ENCODE measurements around the gene ADAMTS18.

Gene ADAMTS18

DNA sequence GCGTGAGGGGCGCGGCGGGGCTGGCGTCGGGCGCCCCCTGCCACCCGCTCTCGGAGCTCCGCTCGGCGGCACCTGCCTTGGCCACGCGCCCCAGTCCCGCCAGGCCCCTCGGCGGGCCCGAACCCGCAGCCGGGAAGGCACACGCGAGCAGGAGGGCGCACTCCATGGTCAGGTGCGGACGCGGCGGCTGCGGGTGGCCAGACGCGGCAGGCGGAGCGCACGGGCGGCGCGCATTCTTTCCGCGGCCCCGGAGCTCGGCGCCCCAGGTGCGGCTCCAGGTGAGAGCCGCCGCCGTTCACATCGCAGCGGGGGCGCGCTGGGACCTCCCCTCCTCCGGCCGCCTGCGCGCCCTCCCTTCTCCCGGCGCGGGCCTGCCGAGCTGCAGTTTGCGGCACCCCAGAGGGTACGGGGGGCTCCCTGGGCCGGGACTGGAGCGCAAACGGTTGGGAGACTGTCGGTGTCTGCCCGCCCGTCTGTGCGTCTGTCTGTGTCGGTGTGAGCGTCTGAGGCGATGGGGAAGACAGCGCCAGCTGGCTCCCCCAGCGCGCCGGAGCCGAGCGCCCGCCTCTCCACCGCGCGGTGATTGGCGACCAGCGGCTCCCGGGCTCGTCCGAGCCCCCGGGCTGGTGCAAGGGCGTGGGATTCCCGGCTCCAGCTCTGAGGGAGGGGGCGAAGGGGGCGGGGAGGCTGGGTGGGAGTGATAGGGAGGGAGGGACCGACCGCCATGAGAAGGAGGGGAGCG lies at the start of gene ADAMTS18:
Gene ADAMTS18 (minus strand): TSS at position 505 of the 742 bp plus-strand sequence. CDS start 339 bp downstream, at position 166.
- no peak for TF ChIP-seq CTCF (IDR thresholded peaks at IDR 0.05; ENCODE audit: low read depth, low read length, missing control alignments)
- no peak for DNase-seq (ENCODE audit: extremely low read depth, low read depth)
- no peak within 1 kb of the TSS for H3K4me3 ChIP-seq (replicated peaks; ENCODE audit: low read depth, low read length)

- no peak overlapping the region for H3K4me3 ChIP-seq (replicated peaks; ENCODE audit: low read depth, low read length)
- no peak for DNase-seq (ENCODE audit: extremely low read depth, low read depth)
- no peak for TF ChIP-seq CTCF (IDR thresholded peaks at IDR 0.05; ENCODE audit: low read depth, low read length, missing control alignments)
These were observed 46.0 kb upstream of the ADAMTS18 start for GRCh38 chr16:77480681-77481315.

DNA sequence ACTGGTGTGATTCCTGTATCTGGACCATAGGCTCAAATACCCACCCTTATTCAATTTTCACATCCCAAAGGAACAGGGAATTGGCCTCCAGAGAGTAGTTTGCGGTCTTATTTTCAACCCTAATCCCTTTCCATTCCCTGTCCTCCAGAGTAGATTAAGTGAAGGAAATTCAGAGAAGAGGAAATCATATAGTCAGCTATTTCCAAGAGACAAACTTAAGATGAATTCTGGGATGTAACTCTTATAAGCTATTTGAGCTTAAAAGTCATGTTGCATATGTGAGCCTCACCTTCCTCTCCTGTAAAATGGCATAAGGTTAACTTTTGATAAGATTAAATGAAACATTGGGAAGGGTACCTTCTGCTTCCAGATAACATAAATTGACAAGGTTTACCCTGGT lies 37.4 kb upstream of the ADAMTS18 start:
- no peak for DNase-seq (ENCODE audit: extremely low read depth, low read depth)
- no peak for TF ChIP-seq CTCF (IDR thresholded peaks at IDR 0.05; ENCODE audit: low read depth, low read length, missing control alignments)

GRCh38 chr16:77470851-77471250 lies 36.0 kb upstream of the ADAMTS18 start:
- no peak for TF ChIP-seq CTCF (IDR thresholded peaks at IDR 0.05; ENCODE audit: low read depth, low read length, missing control alignments)
- no peak for DNase-seq (ENCODE audit: extremely low read depth, low read depth)
- H3K4me3 ChIP-seq (replicated peaks; ENCODE audit: low read depth, low read length): no peak overlapping the region

More for the DNA sequence above, 37.4 kb upstream of the ADAMTS18 start:
- H3K4me3 ChIP-seq (replicated peaks; ENCODE audit: low read depth, low read length): no peak overlapping the region

DNA sequence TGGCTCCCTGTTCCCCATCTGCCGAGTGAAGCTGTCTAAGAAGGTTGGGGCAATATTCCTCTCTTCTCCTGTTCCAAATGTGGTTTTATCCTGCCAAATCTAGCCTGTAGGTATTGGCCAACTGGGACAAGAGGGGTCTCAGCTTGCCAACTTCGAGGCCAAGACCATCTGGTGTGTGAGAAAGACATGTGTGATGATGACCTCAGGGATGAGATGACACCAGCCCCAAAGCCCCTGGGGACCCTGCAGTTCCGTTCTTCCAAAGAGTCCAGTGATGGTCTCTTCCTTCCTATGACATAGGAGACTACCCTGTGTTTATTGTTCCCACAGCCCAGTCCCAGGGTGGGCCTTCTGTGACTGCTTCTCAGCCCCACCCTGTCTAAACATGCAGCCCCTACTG lies 34.8 kb upstream of the ADAMTS18 start:
- H3K4me3 ChIP-seq (replicated peaks; ENCODE audit: low read depth, low read length): no peak overlapping the region
- no peak for DNase-seq (ENCODE audit: extremely low read depth, low read depth)
- no peak for TF ChIP-seq CTCF (IDR thresholded peaks at IDR 0.05; ENCODE audit: low read depth, low read length, missing control alignments)

GRCh38 chr16:77468831-77469230 lies 34.0 kb upstream of the ADAMTS18 start:
- H3K4me3 ChIP-seq (replicated peaks; ENCODE audit: low read depth, low read length): no peak overlapping the region
- no peak for DNase-seq (ENCODE audit: extremely low read depth, low read depth)
- no peak for TF ChIP-seq CTCF (IDR thresholded peaks at IDR 0.05; ENCODE audit: low read depth, low read length, missing control alignments)
